Neural progenitor cell (in vitro differentiated cells): ENCODE measurements around the gene PCGF3.

ENCODE experiments used
- EZH2 ChIP-seq: fragments of 200-600 bp; sonication (generic); IDR thresholded peaks from 2 replicates; pipeline ENCODE4 v1.6.1; 2017; ENCODE audit warnings: antibody characterized with exemption, mild to moderate bottlenecking, moderate library complexity
- EZH2phosphoT487 ChIP-seq: fragments of 200-600 bp; sonication (generic); IDR thresholded peaks from 2 replicates; pipeline ENCODE4 v1.6.1; 2017; ENCODE audit warnings: antibody characterized with exemption
- TF ChIP-seq, protein P1 (sequence below): fragments of 200-600 bp; sonication (generic); IDR thresholded peaks from 2 replicates; pipeline ENCODE4 v1.5.1; 2017; ENCODE audit warnings: antibody characterized with exemption, mild to moderate bottlenecking

- TF ChIP-seq, protein P1, sequence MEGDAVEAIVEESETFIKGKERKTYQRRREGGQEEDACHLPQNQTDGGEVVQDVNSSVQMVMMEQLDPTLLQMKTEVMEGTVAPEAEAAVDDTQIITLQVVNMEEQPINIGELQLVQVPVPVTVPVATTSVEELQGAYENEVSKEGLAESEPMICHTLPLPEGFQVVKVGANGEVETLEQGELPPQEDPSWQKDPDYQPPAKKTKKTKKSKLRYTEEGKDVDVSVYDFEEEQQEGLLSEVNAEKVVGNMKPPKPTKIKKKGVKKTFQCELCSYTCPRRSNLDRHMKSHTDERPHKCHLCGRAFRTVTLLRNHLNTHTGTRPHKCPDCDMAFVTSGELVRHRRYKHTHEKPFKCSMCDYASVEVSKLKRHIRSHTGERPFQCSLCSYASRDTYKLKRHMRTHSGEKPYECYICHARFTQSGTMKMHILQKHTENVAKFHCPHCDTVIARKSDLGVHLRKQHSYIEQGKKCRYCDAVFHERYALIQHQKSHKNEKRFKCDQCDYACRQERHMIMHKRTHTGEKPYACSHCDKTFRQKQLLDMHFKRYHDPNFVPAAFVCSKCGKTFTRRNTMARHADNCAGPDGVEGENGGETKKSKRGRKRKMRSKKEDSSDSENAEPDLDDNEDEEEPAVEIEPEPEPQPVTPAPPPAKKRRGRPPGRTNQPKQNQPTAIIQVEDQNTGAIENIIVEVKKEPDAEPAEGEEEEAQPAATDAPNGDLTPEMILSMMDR: no peak
- TF ChIP-seq EZH2 (no peak), EZH2phosphoT487 (no peak)
Observed at GRCh38 chr4:661231-661630, 44.4 kb upstream of the PCGF3 start.
